Right lobe of liver (tissue), 4 donors: ENCODE measurements around the gene ZFAND3.

Source experiments
- POLR2A ChIP-seq: fragments of 450-650 bp; IDR thresholded peaks from one replicate; pipeline ENCODE4 v1.6.1; 2017; ENCODE audit warnings: antibody characterized with exemption, mild to moderate bottlenecking
- TF ChIP-seq, protein P1 (sequence below), 4 donors: fragments of 200-600 bp in 3 of 4; fragments of 450-650 bp in 1 of 4; IDR thresholded peaks; one replicate each; pipeline versions ENCODE4 v1.5.1 to v1.8.0; 2016 to 2022; ENCODE audit warnings: antibody characterized with exemption in 4 of 4, mild to moderate bottlenecking in 2 of 4
- donor health status: DM: no; HTN: no; CAD: no.
- donor health status: DM: no; HTN: no; CAD: no.
- donor health status: DM: no; HTN: yes; CAD: no.

GRCh38 chr6:37974943-37975342 is 155.4 kb downstream of the ZFAND3 start:
- TF ChIP-seq, protein P1, sequence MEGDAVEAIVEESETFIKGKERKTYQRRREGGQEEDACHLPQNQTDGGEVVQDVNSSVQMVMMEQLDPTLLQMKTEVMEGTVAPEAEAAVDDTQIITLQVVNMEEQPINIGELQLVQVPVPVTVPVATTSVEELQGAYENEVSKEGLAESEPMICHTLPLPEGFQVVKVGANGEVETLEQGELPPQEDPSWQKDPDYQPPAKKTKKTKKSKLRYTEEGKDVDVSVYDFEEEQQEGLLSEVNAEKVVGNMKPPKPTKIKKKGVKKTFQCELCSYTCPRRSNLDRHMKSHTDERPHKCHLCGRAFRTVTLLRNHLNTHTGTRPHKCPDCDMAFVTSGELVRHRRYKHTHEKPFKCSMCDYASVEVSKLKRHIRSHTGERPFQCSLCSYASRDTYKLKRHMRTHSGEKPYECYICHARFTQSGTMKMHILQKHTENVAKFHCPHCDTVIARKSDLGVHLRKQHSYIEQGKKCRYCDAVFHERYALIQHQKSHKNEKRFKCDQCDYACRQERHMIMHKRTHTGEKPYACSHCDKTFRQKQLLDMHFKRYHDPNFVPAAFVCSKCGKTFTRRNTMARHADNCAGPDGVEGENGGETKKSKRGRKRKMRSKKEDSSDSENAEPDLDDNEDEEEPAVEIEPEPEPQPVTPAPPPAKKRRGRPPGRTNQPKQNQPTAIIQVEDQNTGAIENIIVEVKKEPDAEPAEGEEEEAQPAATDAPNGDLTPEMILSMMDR (IDR thresholded peaks at IDR 0.05): no peak
- no peak for TF ChIP-seq POLR2A
